GM19240 (cell line): Measurements from ENCODE around the gene SH2D3C.
"Not testable (repeated sequence)": the region's sequence is repeated elsewhere in the genome, so short reads cannot be mapped to it uniquely, and the experiment has no call there.

Experiments
- DNase-seq: peaks from one replicate; pipeline ENCODE4 v3.0.0; 2011; ENCODE audit warnings: low spot score; ENCODE audit not compliant: insufficient read length

SH2D3C gene

DNA sequence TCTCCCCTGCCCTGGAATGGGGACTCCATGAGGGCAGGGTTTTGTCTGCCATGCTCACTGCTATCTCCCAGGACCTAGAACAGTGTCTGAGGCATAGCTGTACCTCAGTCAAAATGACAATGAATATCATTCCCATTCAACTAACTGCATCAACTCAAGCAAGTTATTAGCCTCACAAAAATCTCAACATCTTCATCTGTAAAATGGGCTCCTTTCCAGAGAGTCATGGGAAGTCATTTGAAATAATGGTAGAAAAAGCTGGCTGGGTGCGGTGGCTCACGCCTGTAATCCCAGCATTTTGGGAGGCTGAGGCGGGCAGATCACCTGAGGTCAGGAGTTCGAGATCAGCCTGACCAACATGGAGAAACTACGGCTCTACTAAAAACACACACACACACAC lies 9.4 kb downstream of the SH2D3C start:
- DNase-seq, result no peak

DNA sequence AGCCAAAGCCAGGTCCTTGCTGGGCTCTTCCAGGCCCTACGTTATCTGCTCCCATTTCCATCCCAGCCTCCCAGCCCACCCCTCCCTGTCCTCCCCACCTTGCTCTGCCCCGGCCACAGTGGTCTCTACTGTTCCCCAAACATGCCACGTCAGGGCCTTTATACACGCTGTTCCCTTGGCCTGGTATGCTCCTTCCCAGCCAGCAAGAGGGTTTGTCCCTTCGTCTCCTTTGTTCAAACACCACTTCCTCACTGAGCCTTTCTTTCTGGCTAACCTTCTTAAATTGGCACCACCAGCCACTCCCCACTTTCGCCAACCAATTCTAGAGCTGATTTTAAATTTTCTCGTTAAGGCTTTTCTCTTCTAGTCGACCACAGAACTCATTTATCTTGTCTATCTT lies 9.8 kb downstream of the SH2D3C start:
- no peak for DNase-seq

DNA sequence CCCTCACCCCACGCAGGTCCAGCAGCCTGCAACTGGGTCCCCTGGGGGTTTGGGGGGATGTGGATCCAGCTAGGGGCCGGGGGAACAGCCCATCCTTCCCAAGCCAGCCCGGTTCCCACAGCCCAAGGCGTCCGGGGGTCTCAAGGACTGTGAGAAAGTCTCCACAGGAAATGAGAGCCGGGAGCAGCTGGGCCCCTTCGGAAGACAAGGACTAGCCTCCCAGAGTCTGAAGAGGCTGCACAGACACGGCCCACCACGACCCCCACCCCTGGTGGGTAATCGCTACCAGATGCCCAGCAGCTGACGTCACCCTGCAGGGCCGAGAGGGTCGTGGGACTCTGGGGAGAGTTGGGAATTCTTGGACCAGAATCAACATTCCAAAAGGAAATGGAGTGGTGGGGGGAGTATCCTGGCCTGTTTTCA lies 10.5 kb downstream of the SH2D3C start:
- no peak for DNase-seq

DNA sequence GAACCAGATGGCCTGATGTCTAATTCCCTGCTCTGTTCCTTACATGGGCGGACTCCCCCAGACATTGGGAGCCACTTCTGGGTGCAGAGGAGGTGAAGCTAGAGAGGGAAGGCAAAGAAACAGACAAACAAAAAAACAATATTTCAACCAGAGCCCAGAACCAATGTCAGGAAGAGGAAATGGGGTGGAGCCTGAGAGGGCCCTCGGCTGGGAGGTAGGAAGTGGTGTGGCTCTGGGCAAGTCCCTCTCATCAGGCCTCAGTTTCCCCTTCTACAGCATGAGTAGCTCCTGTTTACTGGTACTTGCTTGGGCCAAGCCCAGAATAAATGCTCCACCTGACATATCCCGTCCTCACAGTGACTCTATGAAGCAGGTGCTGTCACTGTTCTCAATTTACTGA lies 11.1 kb downstream of the SH2D3C start:
- DNase-seq, result no peak

DNA sequence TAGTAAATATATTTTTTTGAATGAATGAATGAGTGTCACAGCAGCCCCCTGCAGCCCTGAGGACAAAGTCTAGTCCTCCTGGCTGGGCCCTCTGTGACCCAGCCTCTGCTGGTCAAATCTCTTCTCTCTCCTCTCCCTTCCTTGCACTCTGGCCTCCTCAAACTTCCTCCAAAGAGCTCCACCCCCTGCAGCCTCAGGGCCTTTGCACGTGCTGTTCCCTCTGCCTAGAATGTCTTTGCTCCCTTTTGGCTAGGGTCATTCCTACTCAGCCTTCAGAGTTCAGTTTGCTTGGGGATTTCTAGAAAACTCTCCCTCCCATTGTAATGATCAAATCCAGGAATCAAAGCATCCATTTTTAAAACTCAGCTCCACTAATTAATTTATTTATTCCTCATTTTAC lies 13.0 kb downstream of the SH2D3C start:
- DNase-seq, result no peak

DNA sequence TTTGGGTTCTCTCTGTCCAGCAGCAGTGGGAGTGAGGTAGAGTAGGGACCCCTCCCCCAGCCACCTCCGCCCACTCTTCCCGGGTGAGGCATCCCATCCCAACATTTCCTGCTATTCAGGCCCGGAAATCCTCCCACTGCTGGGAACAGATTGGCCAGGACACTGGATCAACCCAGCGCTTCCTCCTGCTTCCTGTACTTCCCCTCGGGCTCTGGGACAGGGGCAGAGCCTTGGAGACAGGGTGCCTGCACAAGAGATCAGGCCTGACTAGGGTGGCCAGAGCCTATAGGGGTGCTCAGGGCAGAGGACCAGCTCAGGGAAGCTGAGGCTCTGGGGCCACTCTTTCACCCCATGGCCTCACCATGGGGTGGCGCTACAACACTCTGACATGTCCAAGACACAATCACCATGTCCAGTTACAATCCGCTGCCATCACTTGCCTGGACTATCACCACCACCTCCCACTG lies 14.5 kb downstream of the SH2D3C start:
- no peak for DNase-seq

DNA sequence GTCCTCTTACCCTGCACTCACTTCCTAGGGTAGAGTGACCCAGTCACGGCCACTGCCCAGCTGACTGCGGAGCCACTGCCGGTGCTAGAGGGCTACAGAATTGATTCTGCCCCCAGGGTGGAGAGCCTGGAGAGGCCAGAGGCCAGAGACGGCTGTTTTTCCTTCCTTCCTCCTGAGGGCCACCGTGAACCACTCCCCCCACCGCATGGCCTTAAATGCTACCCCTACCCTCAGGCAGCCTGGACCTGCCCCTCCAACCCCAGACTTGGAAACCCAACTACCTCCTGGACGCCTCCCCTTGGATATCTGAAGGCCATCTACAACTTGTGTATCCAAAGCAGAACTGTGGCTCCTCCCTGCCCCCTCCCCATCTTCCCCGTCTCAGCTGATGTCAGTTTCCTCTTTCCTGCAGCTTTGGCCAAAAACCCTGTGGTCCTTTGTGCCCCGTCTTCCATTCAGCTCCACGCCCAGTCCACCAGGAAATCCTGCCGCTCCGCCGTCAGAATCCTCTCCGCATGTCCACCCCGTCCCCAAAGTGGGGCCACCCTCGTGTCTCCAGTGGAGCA lies 16.3 kb downstream of the SH2D3C start:
- no peak for DNase-seq

DNA sequence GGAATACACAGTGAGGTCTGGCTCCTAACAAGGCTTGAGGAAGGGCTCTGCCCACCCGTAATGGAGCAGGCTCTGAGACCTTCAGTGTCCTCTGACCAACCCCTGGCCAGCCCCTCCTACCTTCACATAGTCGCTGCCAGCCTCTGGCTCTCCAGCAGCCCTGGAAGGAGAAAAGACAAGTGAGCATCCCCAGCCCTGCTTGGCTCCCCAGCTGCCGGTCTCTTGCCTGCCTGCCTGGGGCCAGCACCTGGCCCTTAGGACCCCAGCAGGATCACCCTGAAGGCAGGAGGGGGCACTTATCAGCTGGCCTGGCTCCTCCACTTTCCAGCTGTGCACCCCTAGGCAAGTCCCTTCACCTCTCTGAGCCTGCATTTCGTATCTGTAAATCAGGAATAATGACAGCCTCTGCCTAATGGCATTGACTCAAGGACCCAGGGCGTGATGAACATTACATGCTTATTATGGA lies 16.9 kb downstream of the SH2D3C start:
- DNase-seq, result no peak

DNA sequence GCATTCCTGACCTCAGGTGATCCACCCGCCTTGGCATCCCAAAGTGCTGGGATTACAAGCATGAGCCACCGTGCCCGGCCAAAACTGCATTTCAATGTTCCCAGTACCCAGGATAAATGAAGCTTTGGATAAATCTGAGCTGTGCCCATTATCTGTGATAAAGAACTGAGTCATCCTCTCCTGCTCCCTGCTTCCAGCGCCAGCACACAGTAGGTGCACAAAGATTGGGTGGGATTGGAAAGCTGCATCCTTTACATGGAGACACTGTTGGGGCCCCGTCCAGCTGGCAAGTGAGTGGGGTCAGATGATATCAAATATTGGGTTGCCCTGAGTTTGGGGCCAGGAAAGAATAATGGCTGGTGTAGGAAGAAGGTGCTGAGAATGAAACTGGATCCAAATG lies 17.4 kb downstream of the SH2D3C start:
- DNase-seq, result no peak

DNA sequence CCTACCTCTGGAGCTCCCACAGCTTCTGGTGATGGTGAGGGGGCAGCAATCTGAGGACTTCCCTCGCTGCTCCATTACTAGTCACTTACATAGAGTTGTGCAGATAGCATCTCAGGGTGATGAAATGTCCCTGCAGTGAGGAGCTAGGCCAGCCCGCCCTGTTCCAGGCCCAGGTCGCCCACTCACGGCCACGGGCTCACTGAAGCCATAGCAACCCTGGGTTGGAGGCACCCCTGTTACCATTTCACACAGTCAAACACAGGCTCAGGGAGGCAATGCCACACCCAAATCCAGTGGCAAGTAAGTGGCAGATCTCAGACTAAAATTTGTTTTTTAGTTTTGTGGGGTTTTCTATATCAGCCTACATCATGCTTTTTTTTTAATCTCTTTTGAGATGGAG lies 19.6 kb downstream of the SH2D3C start:
- DNase-seq, result no peak

DNA sequence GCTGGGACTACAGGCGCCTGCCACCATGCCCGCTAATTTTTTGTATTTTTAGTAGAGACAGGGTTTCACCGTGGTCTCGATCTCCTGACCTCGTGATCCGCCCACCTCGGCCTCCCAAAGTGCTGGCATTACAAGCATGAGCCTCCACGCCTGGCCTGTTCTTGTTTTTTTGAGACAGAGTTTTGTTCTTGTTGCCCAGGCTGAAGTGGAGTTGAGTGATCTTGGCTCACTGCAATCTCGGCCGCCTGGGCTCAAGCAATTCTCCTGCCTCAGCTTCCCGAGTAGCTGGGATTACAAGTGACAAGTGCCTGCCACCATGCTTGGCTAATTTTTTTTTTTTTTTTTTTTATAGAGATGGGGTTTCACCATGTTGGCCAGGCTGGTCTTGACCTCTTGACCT lies 21.7 kb downstream of the SH2D3C start:
- not testable (repeated sequence) for DNase-seq

DNA sequence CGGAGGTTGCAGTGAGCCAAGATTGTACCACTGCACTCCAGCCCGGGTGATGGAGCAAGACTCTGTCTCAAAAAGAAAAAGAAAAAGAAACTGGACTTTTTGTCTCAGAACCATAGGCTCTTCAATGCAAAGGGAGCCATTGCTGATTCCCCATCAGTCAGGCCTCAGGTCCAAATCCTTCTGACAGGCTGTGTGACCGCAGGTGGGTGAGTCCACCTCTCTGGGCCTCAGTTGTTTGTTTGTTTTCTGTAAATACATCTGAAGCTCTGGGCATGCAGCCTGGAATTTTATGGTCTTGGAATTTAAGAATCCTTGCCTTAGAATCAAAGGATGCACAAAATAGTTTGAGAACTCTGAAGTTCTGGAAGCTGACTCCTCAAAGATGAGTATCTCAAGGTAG lies 22.2 kb downstream of the SH2D3C start:
- no peak for DNase-seq

DNA sequence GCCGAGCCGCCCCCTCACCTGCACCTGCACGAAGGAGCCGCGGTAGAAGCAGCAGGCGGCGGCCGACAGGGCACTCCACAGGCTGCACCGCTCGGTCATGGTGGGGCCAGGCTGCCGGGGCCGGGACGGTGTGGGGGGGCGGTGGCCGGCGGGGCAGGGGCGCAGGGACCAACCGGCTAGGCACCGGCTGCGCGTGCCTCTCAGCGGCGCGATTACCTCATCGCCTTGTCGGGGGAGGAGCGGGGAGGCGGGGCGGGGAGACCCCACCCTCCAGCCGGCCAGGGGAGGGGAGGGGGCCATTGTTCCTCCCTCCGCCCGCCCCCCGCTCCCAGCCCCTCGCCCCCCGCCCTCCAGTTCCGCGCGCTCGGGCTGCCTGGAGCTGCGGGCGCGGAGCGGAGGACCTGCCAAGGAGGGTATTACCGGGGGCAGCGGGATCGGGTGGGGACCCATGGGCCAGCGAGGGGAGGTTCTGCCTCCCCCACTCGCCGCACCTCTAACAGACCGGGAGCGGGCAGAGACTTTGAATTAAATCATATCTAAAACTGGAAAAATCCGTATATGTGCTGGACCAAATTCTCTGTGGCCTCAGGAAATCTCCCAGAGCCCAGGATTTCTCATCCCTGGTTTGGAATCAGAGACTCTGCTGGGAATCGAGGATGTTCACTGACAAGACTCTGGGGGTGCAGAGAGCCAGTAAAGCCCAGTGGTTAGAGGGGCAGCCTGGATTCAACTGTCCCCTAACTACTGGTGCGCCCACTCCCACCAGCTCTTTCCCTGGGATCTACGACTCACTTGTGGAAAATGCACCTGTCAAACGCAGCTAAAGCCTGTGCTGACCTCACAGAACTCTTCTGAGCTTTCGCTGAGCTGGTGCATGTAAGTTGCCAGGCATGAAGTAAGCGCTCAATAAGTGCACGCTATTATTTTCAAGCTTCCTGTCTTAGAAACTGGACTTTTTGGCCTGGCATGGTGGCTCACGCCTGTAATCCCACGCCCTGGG lies 23.1 kb downstream of the SH2D3C start:
- no peak for DNase-seq

DNA sequence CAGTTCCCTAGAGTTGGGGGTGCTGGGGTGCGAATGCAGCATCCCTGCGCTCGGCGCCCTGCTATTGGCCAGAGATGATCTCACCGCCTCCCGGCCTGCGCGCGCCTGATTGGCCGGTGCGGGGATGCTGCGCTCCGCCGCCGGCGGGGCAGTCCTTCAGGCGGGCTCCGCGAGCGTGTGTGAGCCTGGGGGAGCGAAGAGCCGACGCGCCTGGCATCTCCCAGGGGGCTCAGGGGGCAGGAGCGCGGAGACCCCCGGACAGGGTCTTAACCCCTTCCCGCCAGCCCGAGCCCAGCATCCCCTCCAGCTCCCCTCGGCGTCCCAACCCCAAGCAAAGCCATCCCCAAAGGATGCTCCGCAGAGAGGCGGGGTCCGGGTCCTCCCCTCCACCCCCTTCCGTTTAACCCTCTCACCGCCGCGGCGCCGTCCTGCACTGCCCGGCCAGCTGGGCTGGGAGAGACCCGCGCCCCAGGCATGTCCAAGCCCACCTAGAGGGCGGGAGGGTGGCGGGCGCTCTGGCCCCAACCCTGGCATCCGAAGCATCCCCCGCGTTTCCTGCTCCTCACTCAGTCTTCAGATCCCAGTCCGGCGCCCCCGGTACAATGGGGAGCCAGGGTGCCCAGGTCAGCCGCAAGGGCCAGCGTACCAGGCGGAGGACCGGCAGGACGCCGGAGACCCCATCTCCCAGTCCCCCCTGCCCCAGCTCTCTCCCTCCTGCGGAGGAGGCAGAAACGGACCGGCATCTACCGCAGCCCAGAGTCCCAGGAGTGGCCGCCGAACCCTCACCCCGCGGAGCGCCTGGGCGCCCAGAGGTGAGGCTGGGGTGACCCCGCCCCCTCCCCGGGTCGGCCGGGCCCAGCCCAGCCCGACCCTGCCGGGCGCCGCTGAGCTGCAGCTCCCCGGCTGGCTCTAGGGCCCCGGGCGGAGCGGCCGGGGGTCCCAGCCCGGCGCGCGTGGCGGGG lies 24.1 kb downstream of the SH2D3C start:
- DNase-seq, result no peak

DNA sequence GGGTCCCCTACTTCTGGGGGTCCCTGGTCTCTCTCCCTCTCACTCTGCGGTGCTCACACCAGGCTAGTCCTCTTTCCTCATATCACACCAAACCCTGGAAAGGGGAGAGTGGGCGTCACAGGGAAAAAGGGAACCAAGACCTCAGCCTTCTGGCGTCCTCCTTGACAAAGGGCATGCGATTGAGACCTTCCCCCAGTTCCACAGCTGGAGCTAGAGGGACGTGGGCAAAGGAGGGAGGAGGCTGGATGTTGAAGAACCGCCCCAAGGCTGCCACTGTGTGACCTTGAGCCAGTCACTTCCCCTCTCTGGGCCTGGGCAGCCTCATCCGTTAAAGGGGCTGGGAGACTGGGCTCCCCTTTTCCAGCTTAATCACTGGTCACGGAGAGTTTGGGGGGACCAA lies 24.8 kb downstream of the SH2D3C start:
- DNase-seq, result no peak

DNA sequence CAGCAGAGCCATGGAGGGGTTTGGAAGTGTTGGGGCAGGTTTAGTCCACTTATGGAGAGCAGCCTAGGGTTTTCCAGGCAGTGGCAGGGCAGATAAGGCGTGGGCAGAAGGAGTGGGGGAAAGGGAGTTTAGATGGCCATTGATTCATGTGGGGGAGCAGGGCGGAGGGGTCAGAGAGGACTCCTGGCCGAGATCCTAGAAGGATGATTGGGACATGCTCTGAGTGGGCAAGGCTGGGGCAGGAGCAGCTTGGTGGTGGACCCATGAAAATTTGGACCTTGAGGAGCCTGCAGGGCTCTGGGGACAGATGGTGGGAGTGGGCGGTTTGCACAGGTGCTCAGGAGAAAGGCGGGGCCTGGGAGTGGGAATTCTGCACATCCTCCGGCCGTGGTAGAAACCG lies 25.3 kb downstream of the SH2D3C start:
- DNase-seq, result no peak

DNA sequence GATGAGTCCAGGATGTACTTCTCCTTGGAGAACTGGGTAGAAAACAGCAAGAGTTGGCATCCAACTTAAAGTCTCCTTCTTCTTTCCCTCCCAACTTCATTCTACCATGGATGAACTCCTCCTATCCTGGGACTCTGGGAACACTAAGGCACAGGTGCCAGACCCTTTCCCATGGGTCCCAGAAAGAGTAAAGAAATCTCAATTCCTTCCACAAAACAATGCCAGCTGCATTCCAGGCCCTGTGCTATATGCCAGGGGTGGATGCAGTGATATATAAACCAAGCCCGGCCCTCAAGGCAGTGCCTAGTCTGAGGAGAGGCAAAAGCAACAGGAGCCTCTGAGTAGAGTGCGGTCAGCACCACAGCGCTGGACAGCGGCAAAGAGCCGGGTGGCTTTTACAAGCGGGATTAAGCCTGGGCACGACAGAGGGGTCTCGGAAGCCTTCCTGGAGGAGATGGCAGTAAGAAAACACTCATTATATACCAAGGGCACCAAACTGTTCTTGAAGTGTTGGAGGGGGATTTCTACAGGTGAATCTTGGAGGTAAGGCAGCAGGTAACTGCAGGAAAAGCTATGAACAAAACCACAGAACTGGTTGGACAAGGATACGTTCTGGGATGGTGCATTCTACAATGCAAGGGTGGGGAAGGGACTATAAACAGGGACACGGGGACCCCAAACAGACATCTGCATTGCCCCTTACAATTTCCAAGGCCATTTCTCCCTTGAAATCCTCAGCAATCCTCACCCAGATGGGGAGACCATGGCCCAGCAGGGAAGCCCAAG lies 27.0 kb downstream of the SH2D3C start:
- DNase-seq, result no peak

DNA sequence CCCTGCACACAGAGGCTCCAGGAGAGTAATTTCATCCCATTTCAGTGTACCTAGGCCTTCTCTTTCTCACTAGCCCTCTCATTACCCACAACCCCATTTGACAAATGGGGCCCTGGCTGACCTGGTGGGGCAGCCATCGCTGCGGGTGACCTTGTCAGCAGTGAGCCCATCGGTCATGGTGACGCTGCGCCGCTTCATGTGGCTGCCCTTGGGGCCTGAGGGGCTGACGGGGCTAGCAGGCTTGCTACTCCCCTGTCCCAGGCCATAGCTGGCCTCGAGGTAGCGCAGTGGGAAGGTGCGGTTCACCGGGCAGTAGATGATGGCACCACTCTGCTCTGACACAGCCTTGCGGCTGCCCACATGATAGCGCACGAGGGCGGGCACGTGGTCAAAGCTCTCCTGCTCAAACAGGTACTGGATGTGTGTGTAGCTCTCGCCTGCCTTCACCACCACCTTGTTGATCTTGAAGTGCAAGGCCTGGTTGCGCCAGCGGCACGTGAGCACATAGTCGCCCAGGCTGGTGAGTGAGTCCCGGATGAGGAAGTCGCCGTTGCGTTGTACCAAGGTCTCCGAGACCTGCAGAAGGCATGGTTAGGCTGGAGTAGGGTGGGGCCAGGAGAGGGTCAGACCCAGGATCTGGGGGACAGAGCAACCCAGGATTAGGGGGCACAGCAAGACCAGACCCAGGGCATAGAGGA lies 29.2 kb downstream of the SH2D3C start:
- no peak for DNase-seq

DNA sequence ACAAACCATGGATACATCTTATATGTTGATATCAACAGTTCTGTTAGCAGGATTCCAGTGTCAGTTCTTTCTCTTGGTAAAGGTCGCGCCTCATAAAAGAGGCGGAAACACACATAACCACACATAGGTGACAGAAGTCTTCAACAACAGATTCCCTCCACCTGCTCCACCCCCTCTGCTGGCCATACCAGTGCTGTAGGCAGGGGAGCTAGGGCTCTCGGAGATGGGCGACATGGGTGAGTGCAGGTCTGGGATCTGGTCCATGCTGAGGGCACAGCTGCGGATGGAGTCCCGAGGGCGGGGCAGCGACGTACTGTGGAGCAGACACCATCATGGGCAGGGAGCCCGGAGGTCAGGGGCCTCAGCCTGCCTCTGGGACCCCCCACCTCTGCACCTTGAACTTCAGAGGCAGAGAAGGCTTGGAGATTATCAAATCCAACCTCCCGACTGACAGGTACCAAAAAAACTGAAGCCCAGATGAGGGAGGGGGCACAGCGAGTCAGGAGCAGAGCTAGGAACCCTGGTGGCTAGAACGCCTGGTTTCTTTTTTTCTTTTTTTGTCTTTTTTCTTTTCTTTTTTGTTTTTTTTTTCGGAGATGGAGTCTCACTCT lies 31.4 kb downstream of the SH2D3C start:
- DNase-seq, result no peak
